ENCODE measurements around the gene SIAH2. TPM values are rescaled to one million over a fixed set of nuclear protein-coding genes. Genes with fewer than 3 reads are reported as not detected.

The SIAH2 gene
- polyA plus RNA-seq, 2 donors = 16.3 to 32.4 TPM

- 76 to 82% methylated on average over 19 of the region's 19 CpGs for WGBS, 2 donors
- H3K27ac ChIP-seq (ENCODE audit: low read depth in 2 of 2, low read length in 1 of 2) = peak overlapping the region; percentile 63 to 95
Measured at GRCh38 chr3:150727653-150728502, 35.1 kb downstream of the SIAH2 start.

GRCh38 chr3:150725548-150725947, 37.4 kb downstream of the SIAH2 start:
- H3K27ac ChIP-seq (ENCODE audit: low read depth in 2 of 2, low read length in 1 of 2) = peak overlapping the region; percentile 91 to 95
- H3K36me3 ChIP-seq (ENCODE audit: control insufficient read depth in 2 of 2, insufficient read depth in 2 of 2, low read length in 1 of 2) = no peaks in the 10 kb centered on the region
- H3K4me3 ChIP-seq (ENCODE audit: low read depth in 1 of 2, low read length in 2 of 2) = no peak overlapping the region
- peaks cover 0 to 14% of the 10 kb centered on the region in 2 donors for H3K4me1 ChIP-seq (ENCODE audit: control insufficient read depth in 2 of 2, insufficient read depth in 2 of 2, low read length in 1 of 2)
- no peaks in the 10 kb centered on the region for H3K9me3 ChIP-seq (ENCODE audit: control insufficient read depth in 2 of 2, insufficient read depth in 1 of 2, low read depth in 1 of 2, low read length in 1 of 2)
- H3K27me3 ChIP-seq (ENCODE audit: control insufficient read depth in 1 of 2, insufficient read depth in 2 of 2, low read length in 2 of 2) = no peaks in the 10 kb centered on the region
- 61 to 66% methylated on average over 7 of the region's 7 CpGs for WGBS, 2 donors

More at GRCh38 chr3:150727653-150728502, 35.1 kb downstream of the SIAH2 start:
- peaks cover 0 to 14% of the 10 kb centered on the region in 2 donors for H3K4me1 ChIP-seq (ENCODE audit: control insufficient read depth in 2 of 2, insufficient read depth in 2 of 2, low read length in 1 of 2)
- no peaks in the 10 kb centered on the region for H3K9me3 ChIP-seq (ENCODE audit: control insufficient read depth in 2 of 2, insufficient read depth in 1 of 2, low read depth in 1 of 2, low read length in 1 of 2)
- H3K36me3 ChIP-seq (ENCODE audit: control insufficient read depth in 2 of 2, insufficient read depth in 2 of 2, low read length in 1 of 2) = no peaks in the 10 kb centered on the region
- H3K27me3 ChIP-seq (ENCODE audit: control insufficient read depth in 1 of 2, insufficient read depth in 2 of 2, low read length in 2 of 2) = no peaks in the 10 kb centered on the region
- no peak overlapping the region for H3K4me3 ChIP-seq (ENCODE audit: low read depth in 1 of 2, low read length in 2 of 2)

DNA sequence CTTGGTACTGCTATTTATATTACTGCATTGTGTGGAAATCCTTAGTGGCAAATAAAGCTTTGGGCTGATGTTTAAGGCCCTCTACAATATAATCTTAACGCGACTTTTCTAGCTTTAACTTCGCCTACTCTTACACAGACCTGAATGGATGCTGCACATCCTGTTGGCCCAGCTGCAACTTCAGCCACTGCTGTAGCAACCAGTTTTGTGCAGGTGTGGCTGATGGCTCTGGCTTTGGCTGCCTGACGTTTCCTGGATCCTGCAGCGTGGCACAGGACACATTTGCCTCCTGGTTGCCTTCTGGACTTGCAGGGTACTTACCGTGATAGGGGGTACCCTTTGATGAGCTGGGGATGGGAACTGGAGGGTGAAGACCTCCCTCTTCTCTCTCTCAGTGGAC, 39.0 kb downstream of the SIAH2 start:
- WGBS, 2 donors = 48 to 65% methylated on average over 6 of the region's 6 CpGs
- no peaks in the 10 kb centered on the region for H3K36me3 ChIP-seq (ENCODE audit: control insufficient read depth in 2 of 2, insufficient read depth in 2 of 2, low read length in 1 of 2)
- peak overlapping the region; percentile 65 to 71 for H3K27ac ChIP-seq (ENCODE audit: low read depth in 2 of 2, low read length in 1 of 2)

DNA sequence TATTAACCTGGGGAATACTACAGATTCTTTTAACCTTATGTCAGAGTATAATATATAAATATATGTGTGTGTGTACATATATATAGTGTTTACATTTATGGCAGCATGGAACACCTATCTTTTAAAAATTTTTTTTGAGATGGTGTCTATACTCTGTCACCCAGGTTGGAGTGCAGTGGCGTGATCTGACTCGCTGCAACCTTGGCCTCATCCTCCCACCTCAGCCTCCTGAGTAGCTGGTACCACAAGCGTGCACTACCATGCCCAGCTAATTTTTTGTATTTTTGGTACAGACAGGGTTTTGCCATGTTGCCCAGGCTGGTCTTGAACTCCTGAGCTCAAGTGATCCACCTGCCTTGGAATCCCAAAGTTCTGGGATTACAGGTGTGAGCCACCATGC, 40.7 kb downstream of the SIAH2 start:
- peaks cover 0 to 14% of the 10 kb centered on the region in 2 donors for H3K4me1 ChIP-seq (ENCODE audit: control insufficient read depth in 2 of 2, insufficient read depth in 2 of 2, low read length in 1 of 2)
- no peak overlapping the region for H3K27ac ChIP-seq (ENCODE audit: low read depth in 2 of 2, low read length in 1 of 2)
- H3K9me3 ChIP-seq (ENCODE audit: control insufficient read depth in 2 of 2, insufficient read depth in 1 of 2, low read depth in 1 of 2, low read length in 1 of 2) = no peaks in the 10 kb centered on the region
- 90 to 95% methylated on average over 3 of the region's 3 CpGs for WGBS, 2 donors
- H3K36me3 ChIP-seq (ENCODE audit: control insufficient read depth in 2 of 2, insufficient read depth in 2 of 2, low read length in 1 of 2) = no peaks in the 10 kb centered on the region
- no peak overlapping the region for H3K4me3 ChIP-seq (ENCODE audit: low read depth in 1 of 2, low read length in 2 of 2)
- no peaks in the 10 kb centered on the region for H3K27me3 ChIP-seq (ENCODE audit: control insufficient read depth in 1 of 2, insufficient read depth in 2 of 2, low read length in 2 of 2)

More for the DNA sequence above, 39.0 kb downstream of the SIAH2 start:
- Histone ChIP-seq H3K4me1 (ENCODE audit: control insufficient read depth in 2 of 2, insufficient read depth in 2 of 2, low read length in 1 of 2) (peaks cover 0 to 14% of the 10 kb centered on the region in 2 donors), H3K27me3 (ENCODE audit: control insufficient read depth in 1 of 2, insufficient read depth in 2 of 2, low read length in 2 of 2) (no peaks in the 10 kb centered on the region), H3K9me3 (ENCODE audit: control insufficient read depth in 2 of 2, insufficient read depth in 1 of 2, low read depth in 1 of 2, low read length in 1 of 2) (no peaks in the 10 kb centered on the region), H3K4me3 (ENCODE audit: low read depth in 1 of 2, low read length in 2 of 2) (no peak overlapping the region)

- H3K27ac ChIP-seq (ENCODE audit: low read depth in 2 of 2, low read length in 1 of 2) = no peak overlapping the region
- H3K36me3 ChIP-seq (ENCODE audit: control insufficient read depth in 2 of 2, insufficient read depth in 2 of 2, low read length in 1 of 2) = no peaks in the 10 kb centered on the region
- H3K27me3 ChIP-seq (ENCODE audit: control insufficient read depth in 1 of 2, insufficient read depth in 2 of 2, low read length in 2 of 2) = no peaks in the 10 kb centered on the region
- H3K4me1 ChIP-seq (ENCODE audit: control insufficient read depth in 2 of 2, insufficient read depth in 2 of 2, low read length in 1 of 2) = peaks cover 0 to 9% of the 10 kb centered on the region in 2 donors
- WGBS, 2 donors = 22 to 25% methylated on average over 13 of the region's 13 CpGs
- H3K4me3 ChIP-seq (ENCODE audit: low read depth in 1 of 2, low read length in 2 of 2) = no peak overlapping the region
- no peaks in the 10 kb centered on the region for H3K9me3 ChIP-seq (ENCODE audit: control insufficient read depth in 2 of 2, insufficient read depth in 1 of 2, low read depth in 1 of 2, low read length in 1 of 2)
Measured at GRCh38 chr3:150721285-150722130, 41.5 kb downstream of the SIAH2 start.

GRCh38 chr3:150720444-150720843, 42.5 kb downstream of the SIAH2 start:
- Histone ChIP-seq H3K27ac (ENCODE audit: low read depth in 2 of 2, low read length in 1 of 2) (no peak overlapping the region), H3K36me3 (ENCODE audit: control insufficient read depth in 2 of 2, insufficient read depth in 2 of 2, low read length in 1 of 2) (no peaks in the 10 kb centered on the region), H3K4me3 (ENCODE audit: low read depth in 1 of 2, low read length in 2 of 2) (no peak overlapping the region), H3K9me3 (ENCODE audit: control insufficient read depth in 2 of 2, insufficient read depth in 1 of 2, low read depth in 1 of 2, low read length in 1 of 2) (no peaks in the 10 kb centered on the region), H3K4me1 (ENCODE audit: control insufficient read depth in 2 of 2, insufficient read depth in 2 of 2, low read length in 1 of 2) (peaks cover 0 to 3% of the 10 kb centered on the region in 2 donors), H3K27me3 (ENCODE audit: control insufficient read depth in 1 of 2, insufficient read depth in 2 of 2, low read length in 2 of 2) (no peaks in the 10 kb centered on the region)
- WGBS, 2 donors = 73 to 78% methylated on average over 3 of the region's 3 CpGs

GRCh38 chr3:150710097-150710496, 52.9 kb downstream of the SIAH2 start:
- Histone ChIP-seq H3K27ac (ENCODE audit: low read depth in 2 of 2, low read length in 1 of 2) (no peak overlapping the region), H3K9me3 (ENCODE audit: control insufficient read depth in 2 of 2, insufficient read depth in 1 of 2, low read depth in 1 of 2, low read length in 1 of 2) (no peaks in the 10 kb centered on the region), H3K27me3 (ENCODE audit: control insufficient read depth in 1 of 2, insufficient read depth in 2 of 2, low read length in 2 of 2) (no peaks in the 10 kb centered on the region), H3K36me3 (ENCODE audit: control insufficient read depth in 2 of 2, insufficient read depth in 2 of 2, low read length in 1 of 2) (no peaks in the 10 kb centered on the region), H3K4me1 (ENCODE audit: control insufficient read depth in 2 of 2, insufficient read depth in 2 of 2, low read length in 1 of 2) (no peaks in the 10 kb centered on the region), H3K4me3 (ENCODE audit: low read depth in 1 of 2, low read length in 2 of 2) (no peak overlapping the region)
- WGBS, 2 donors = 93 to 96% methylated on average over 2 of the region's 2 CpGs

GRCh38 chr3:150703756-150704344, 59.1 kb downstream of the SIAH2 start, which contains the start of gene ERICH6:
Gene ERICH6 (minus strand): TSS chr3:150703920. CDS start chr3:150703898, 22 bp downstream.
- Histone ChIP-seq H3K36me3 (ENCODE audit: control insufficient read depth in 2 of 2, insufficient read depth in 2 of 2, low read length in 1 of 2) (no peaks in the 10 kb centered on the region), H3K4me3 (ENCODE audit: low read depth in 1 of 2, low read length in 2 of 2) (peak within 1 kb of the TSS; percentile 54 to 75), H3K27ac (ENCODE audit: low read depth in 2 of 2, low read length in 1 of 2) (peak within 1 kb of the TSS; percentile 79 to 86), H3K4me1 (ENCODE audit: control insufficient read depth in 2 of 2, insufficient read depth in 2 of 2, low read length in 1 of 2) (no peaks in the 10 kb centered on the region), H3K9me3 (ENCODE audit: control insufficient read depth in 2 of 2, insufficient read depth in 1 of 2, low read depth in 1 of 2, low read length in 1 of 2) (no peaks in the 10 kb centered on the region), H3K27me3 (ENCODE audit: control insufficient read depth in 1 of 2, insufficient read depth in 2 of 2, low read length in 2 of 2) (no peaks in the 10 kb centered on the region)
- 0% methylated on average over 31 to 35 of the region's 35 CpGs for WGBS, 2 donors

DNA sequence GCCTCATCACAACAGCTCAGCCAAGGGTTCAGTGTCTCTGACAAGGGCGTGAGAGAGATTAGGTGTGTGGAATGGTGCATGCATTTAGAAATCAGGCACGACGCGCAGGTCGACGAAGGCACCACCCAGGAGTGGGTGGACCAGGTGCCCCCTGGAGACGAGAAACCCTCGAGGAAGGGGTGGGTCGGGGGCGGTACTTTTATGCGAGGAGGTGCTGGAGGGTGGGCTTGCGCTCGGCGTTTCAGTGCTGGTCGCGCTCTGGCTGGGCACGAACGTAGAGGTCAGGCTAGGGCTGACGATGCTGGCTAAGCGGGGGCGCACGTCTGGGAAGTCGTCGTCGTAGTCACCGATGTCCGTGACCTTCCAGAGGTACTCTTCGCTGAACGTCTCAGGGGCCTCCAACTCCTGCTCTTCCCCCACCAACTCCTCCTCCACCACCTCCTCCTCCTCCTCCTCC, 59.6 kb downstream of the SIAH2 start:
- no peaks in the 10 kb centered on the region for H3K36me3 ChIP-seq (ENCODE audit: control insufficient read depth in 2 of 2, insufficient read depth in 2 of 2, low read length in 1 of 2)
- peak overlapping the region; percentile 54 to 75 for H3K4me3 ChIP-seq (ENCODE audit: low read depth in 1 of 2, low read length in 2 of 2)
- 2 to 5% methylated on average over 18 to 29 of the region's 29 CpGs for WGBS, 2 donors
- peak overlapping the region; percentile 79 to 86 for H3K27ac ChIP-seq (ENCODE audit: low read depth in 2 of 2, low read length in 1 of 2)
- H3K9me3 ChIP-seq (ENCODE audit: control insufficient read depth in 2 of 2, insufficient read depth in 1 of 2, low read depth in 1 of 2, low read length in 1 of 2) = no peaks in the 10 kb centered on the region
- no peaks in the 10 kb centered on the region for H3K27me3 ChIP-seq (ENCODE audit: control insufficient read depth in 1 of 2, insufficient read depth in 2 of 2, low read length in 2 of 2)
- H3K4me1 ChIP-seq (ENCODE audit: control insufficient read depth in 2 of 2, insufficient read depth in 2 of 2, low read length in 1 of 2) = no peaks in the 10 kb centered on the region

Measured in esophagus (tissue), 2 donors.